Measurements from ENCODE around the gene C1QL2. TPM values are rescaled to one million over a fixed set of nuclear protein-coding genes. Genes with fewer than 3 reads are reported as not detected.

Gene C1QL2
- not detected in 2 replicates for total RNA-seq

GRCh38 chr2:119158563-119159347 lies at the start of gene C1QL2:
Gene C1QL2 (minus strand): TSS chr2:119158751. CDS start chr2:119158269, 482 bp downstream.

Other genes with a start within 250 kb of the C1QL2 start
- not detected in 2 replicates for gene MARCO, start 216.6 kb downstream of the C1QL2 start, total RNA-seq
- gene STEAP3, start 65.1 kb upstream of the C1QL2 start, total RNA-seq = 51.7 and 52.5 TPM in 2 replicates
- 4.3 and 6.0 TPM in 2 replicates for gene C2orf76, start 208.1 kb upstream of the C1QL2 start, total RNA-seq
- 245 and 246 TPM in 2 replicates for gene DBI, start 208.2 kb upstream of the C1QL2 start, total RNA-seq

All from myometrial cell (primary cell).